Measurements from ENCODE around the gene SWAP70. TPM values are rescaled to one million over a fixed set of nuclear protein-coding genes. Genes with fewer than 3 reads are reported as not detected.

SWAP70 gene
- total RNA-seq, 1 experiment from 2014 or later, result 8.6 TPM

- ChIA-PET POLR2A (ENCODE audit: unreplicated experiment) (no interaction called here), CTCF (no interaction called here)
- Histone ChIP-seq H3K79me2 (ENCODE audit: low read length) (no peaks in the 10 kb centered on the region), H3K9me3 (ENCODE audit: low read length) (no peaks in the 10 kb centered on the region), H3K4me3 (ENCODE audit: low read length) (no peak overlapping the region), H3K9me2 (replicated peaks; ENCODE audit: low read length) (no peaks in the 10 kb centered on the region), H4K20me1 (ENCODE audit: low read length) (no peaks in the 10 kb centered on the region), H3K36me3 (ENCODE audit: low read depth, low read length) (no peaks in the 10 kb centered on the region), H3F3A (ENCODE audit: low read length, unreplicated experiment) (no peaks in the 10 kb centered on the region), H2AFZ (ENCODE audit: low read length) (no peak overlapping the region), H3K4me1 (ENCODE audit: insufficient read depth, low read length) (peaks cover 18% of the 10 kb centered on the region), H3K4me2 (ENCODE audit: low read length) (no peak overlapping the region), H3K27me3 (ENCODE audit: low read length) (no peaks in the 10 kb centered on the region), H3K9ac (ENCODE audit: low read length) (no peak overlapping the region), H3K27ac (ENCODE audit: low read length) (no peak overlapping the region)
- intact Hi-C loops (cut with micrococcal nuclease), result no loop called here
- BruUV-seq (replicated peaks), result no TSS peak
- ATAC-seq (no peak), DNase-seq (no peak)
- TF ChIP-seq, protein P1, sequence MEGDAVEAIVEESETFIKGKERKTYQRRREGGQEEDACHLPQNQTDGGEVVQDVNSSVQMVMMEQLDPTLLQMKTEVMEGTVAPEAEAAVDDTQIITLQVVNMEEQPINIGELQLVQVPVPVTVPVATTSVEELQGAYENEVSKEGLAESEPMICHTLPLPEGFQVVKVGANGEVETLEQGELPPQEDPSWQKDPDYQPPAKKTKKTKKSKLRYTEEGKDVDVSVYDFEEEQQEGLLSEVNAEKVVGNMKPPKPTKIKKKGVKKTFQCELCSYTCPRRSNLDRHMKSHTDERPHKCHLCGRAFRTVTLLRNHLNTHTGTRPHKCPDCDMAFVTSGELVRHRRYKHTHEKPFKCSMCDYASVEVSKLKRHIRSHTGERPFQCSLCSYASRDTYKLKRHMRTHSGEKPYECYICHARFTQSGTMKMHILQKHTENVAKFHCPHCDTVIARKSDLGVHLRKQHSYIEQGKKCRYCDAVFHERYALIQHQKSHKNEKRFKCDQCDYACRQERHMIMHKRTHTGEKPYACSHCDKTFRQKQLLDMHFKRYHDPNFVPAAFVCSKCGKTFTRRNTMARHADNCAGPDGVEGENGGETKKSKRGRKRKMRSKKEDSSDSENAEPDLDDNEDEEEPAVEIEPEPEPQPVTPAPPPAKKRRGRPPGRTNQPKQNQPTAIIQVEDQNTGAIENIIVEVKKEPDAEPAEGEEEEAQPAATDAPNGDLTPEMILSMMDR (conservative IDR thresholded peaks at IDR 0.05; ENCODE audit: low read depth, low read length), result no peak
- TF ChIP-seq EZH2phosphoT487 (IDR thresholded peaks at IDR 0.05; ENCODE audit: borderline replicate concordance, low read length) (no peak), EZH2 (IDR thresholded peaks at IDR 0.05; ENCODE audit: low read length, unreplicated experiment) (no peak)
Observed at GRCh38 chr11:9771071-9771511, 107.2 kb downstream of the SWAP70 start.

GRCh38 chr11:9772218-9772617 is 108.3 kb downstream of the SWAP70 start:
- no peak overlapping the region for H3K9ac ChIP-seq (ENCODE audit: low read length)
- H2AFZ ChIP-seq (ENCODE audit: low read length), result no peak overlapping the region
- H3K4me1 ChIP-seq (ENCODE audit: insufficient read depth, low read length), result peaks cover 28% of the 10 kb centered on the region
- H3K4me2 ChIP-seq (ENCODE audit: low read length), result no peak overlapping the region
- no peak for ATAC-seq
- no TSS peak for BruUV-seq (replicated peaks)
- H3K4me3 ChIP-seq (ENCODE audit: low read length), result no peak overlapping the region
- TF ChIP-seq EZH2 (IDR thresholded peaks at IDR 0.05; ENCODE audit: low read length, unreplicated experiment) (no peak), EZH2phosphoT487 (IDR thresholded peaks at IDR 0.05; ENCODE audit: borderline replicate concordance, low read length) (no peak)
- TF ChIP-seq, protein P1 (conservative IDR thresholded peaks at IDR 0.05; ENCODE audit: low read depth, low read length), result no peak
- no peak overlapping the region for H3K27ac ChIP-seq (ENCODE audit: low read length)
- no peaks in the 10 kb centered on the region; the same call in 1 of the 2 replicates for H4K20me1 ChIP-seq (ENCODE audit: low read length)
- ChIA-PET POLR2A (ENCODE audit: unreplicated experiment) (no interaction called here), CTCF (no interaction called here)
- intact Hi-C loops (cut with micrococcal nuclease), result no loop called here
- no peak for DNase-seq
- no peaks in the 10 kb centered on the region for H3K36me3 ChIP-seq (ENCODE audit: low read depth, low read length)
- H3K27me3 ChIP-seq (ENCODE audit: low read length), result no peaks in the 10 kb centered on the region
- no peaks in the 10 kb centered on the region for H3K9me2 ChIP-seq (replicated peaks; ENCODE audit: low read length)
- H3K79me2 ChIP-seq (ENCODE audit: low read length), result no peaks in the 10 kb centered on the region
- no peaks in the 10 kb centered on the region for H3F3A ChIP-seq (ENCODE audit: low read length, unreplicated experiment)
- no peaks in the 10 kb centered on the region for H3K9me3 ChIP-seq (ENCODE audit: low read length)

DNA sequence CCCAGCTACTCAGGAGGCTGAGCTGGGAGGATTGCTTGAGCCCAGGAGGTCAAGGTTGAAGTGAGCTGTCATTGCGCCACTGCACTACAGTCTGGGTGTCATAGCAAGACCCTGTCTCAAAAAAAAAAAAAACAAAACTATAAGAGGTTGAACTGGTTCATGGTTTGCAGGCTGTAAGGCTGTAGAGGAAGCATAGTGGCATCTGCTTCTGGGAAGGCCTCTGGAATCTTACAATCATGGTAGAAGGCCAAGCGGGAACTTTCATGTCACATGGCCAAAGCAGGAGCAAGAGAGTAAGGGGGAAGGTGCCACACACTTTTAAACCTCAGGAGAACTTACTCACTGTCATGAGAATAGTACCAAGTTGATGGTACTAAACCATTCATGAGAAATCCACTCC is 109.6 kb downstream of the SWAP70 start:
- Histone ChIP-seq H3K79me2 (ENCODE audit: low read length) (no peaks in the 10 kb centered on the region), H3K4me2 (ENCODE audit: low read length) (no peak overlapping the region), H3K27ac (ENCODE audit: low read length) (no peak overlapping the region), H3K4me1 (ENCODE audit: insufficient read depth, low read length) (peaks cover 28% of the 10 kb centered on the region), H3F3A (ENCODE audit: low read length, unreplicated experiment) (no peaks in the 10 kb centered on the region), H3K27me3 (ENCODE audit: low read length) (no peaks in the 10 kb centered on the region), H4K20me1 (ENCODE audit: low read length) (no peaks in the 10 kb centered on the region; the same call in 1 of the 2 replicates), H3K4me3 (ENCODE audit: low read length) (no peak overlapping the region), H3K9me3 (ENCODE audit: low read length) (no peaks in the 10 kb centered on the region), H2AFZ (ENCODE audit: low read length) (no peak overlapping the region), H3K9ac (ENCODE audit: low read length) (no peak overlapping the region), H3K36me3 (ENCODE audit: low read depth, low read length) (no peaks in the 10 kb centered on the region), H3K9me2 (replicated peaks; ENCODE audit: low read length) (no peaks in the 10 kb centered on the region)
- no peak for TF ChIP-seq EZH2 (IDR thresholded peaks at IDR 0.05; ENCODE audit: low read length, unreplicated experiment)
- TF ChIP-seq, protein P1 (conservative IDR thresholded peaks at IDR 0.05; ENCODE audit: low read depth, low read length), result no peak
- DNase-seq (no peak), ATAC-seq (no peak)
- BruUV-seq (replicated peaks), result no TSS peak
- ChIA-PET CTCF (no interaction called here), POLR2A (ENCODE audit: unreplicated experiment) (no interaction called here)
- intact Hi-C loops (cut with micrococcal nuclease), result no loop called here

All from PC-3 (cell line).